PC-3 (cell line): ENCODE data around the gene MUCL1. TPM values are rescaled to one million over a fixed set of nuclear protein-coding genes. Genes with fewer than 3 reads are reported as not detected.
"Not testable (repeated sequence)": the region's sequence is repeated elsewhere in the genome, so short reads cannot be mapped to it uniquely, and the experiment has no call there.

Source experiments
- ATAC-seq: fragments of 200-7000 bp; cut with Tn5 transposase; 2 replicates; pipeline ENCODE4 v1.9.1; 2020; ENCODE audit warnings: mild to moderate bottlenecking, moderate library complexity
- BruUV-seq: library from RNA; stranded (reverse); fragments of 400-500 nt; replicated peaks from 2 replicates; lab custom pipeline; 2021; lab: Mats Ljungman, UMichigan
- CTCF ChIA-PET: fragments of 300-600 bp; sonication (Branson Sonifier 250); formaldehyde crosslinking; loops from one replicate; lab custom pipeline; 2022; ENCODE audit warnings: antibody characterized with exemption; lab: Charles Lee
- POLR2A ChIA-PET: fragments of 300-600 bp; sonication (Branson Sonifier 250); formaldehyde crosslinking; loops from one replicate; lab custom pipeline; 2022; ENCODE audit warnings: antibody characterized with exemption; ENCODE audit not compliant: unreplicated experiment; lab: Charles Lee
- DNase-seq: peaks from one replicate; pipeline ENCODE4 v3.0.0-alpha.2; 2015
- H2AFZ ChIP-seq: fragments of 300-600 bp; sonication (generic); 2 replicates; pipeline ENCODE4 v1.6.0; 2016; ENCODE audit warnings: antibody characterized with exemption, low read length
- H3F3A ChIP-seq: fragments of 300-600 bp; sonication (generic); one replicate; pipeline ENCODE4 v1.6.0; 2017; ENCODE audit warnings: antibody characterized with exemption, low read length, control low read depth, mild to moderate bottlenecking; ENCODE audit not compliant: unreplicated experiment
- H3K27ac ChIP-seq: fragments of 300-600 bp; sonication (generic); 2 replicates; pipeline ENCODE4 v1.5.1; 2016; ENCODE audit warnings: mild to moderate bottlenecking, low read length
- H3K27me3 ChIP-seq: fragments of 300-600 bp; sonication (generic); 2 replicates; pipeline ENCODE4 v1.6.1; 2016; ENCODE audit warnings: low read length, mixed read lengths
- H3K36me3 ChIP-seq: fragments of 300-600 bp; sonication (generic); 2 replicates; pipeline ENCODE4 v1.6.1; 2016; ENCODE audit warnings: low read depth, mixed run types, low read length, mixed read lengths
- H3K4me1 ChIP-seq: fragments of 300-600 bp; sonication (generic); 2 replicates; pipeline ENCODE4 v1.5.1; 2016; ENCODE audit warnings: low read length; ENCODE audit not compliant: insufficient read depth
- H3K4me2 ChIP-seq: fragments of 300-600 bp; sonication (generic); 2 replicates; pipeline ENCODE4 v1.6.0; 2016; ENCODE audit warnings: low read length
- H3K4me3 ChIP-seq: fragments of 300-600 bp; sonication (generic); 2 replicates; pipeline ENCODE4 v1.5.1; 2016; ENCODE audit warnings: mild to moderate bottlenecking, low read length, mixed read lengths
- H3K79me2 ChIP-seq: fragments of 300-600 bp; sonication (generic); 2 replicates; pipeline ENCODE4 v1.6.1; 2017; ENCODE audit warnings: low read length, mixed read lengths
- H3K9ac ChIP-seq: fragments of 300-600 bp; sonication (generic); 2 replicates; pipeline ENCODE4 v1.6.0; 2016; ENCODE audit warnings: mild to moderate bottlenecking, low read length
- H3K9me2 ChIP-seq: fragments of 300-600 bp; sonication (generic); replicated peaks from 2 replicates; pipeline ENCODE4 v1.6.1; 2016; ENCODE audit warnings: mixed run types, low read length, mixed read lengths
- H3K9me3 ChIP-seq: fragments of 300-600 bp; sonication (generic); 2 replicates; pipeline ENCODE4 v1.6.1; 2016; ENCODE audit warnings: low read length, mixed read lengths
- H4K20me1 ChIP-seq: fragments of 300-600 bp; sonication (generic); 2 replicates; pipeline ENCODE4 v1.6.1; 2016; ENCODE audit warnings: low read length, mixed read lengths
- EZH2 ChIP-seq: fragments of 300-600 bp; sonication (generic); IDR thresholded peaks from one replicate; pipeline ENCODE4 v1.6.1; 2017; ENCODE audit warnings: antibody characterized with exemption, mild to moderate bottlenecking, low read length; ENCODE audit not compliant: unreplicated experiment
- EZH2phosphoT487 ChIP-seq: fragments of 300-600 bp; sonication (generic); IDR thresholded peaks from 2 replicates; pipeline ENCODE4 v1.6.1; 2018; ENCODE audit warnings: mild to moderate bottlenecking, antibody characterized with exemption, low read length, borderline replicate concordance
- intact Hi-C: fragments of 100-400 bp; cut with micrococcal nuclease; formaldehyde crosslinking; loops from 2 replicates; pipeline ENCODE4 v1.9.0; 2023
- total RNA-seq: library from RNA; depleted of rRNA; stranded (reverse); fragments of >200 nt; gene quantifications from 2 replicates; pipeline ENCODE4 v1.2.3, GENCODE V29; 2014
- TF ChIP-seq, protein P1 (sequence below): fragments of 300-600 bp; sonication (generic); conservative IDR thresholded peaks from 2 replicates; pipeline ENCODE4 v1.5.1; 2017; ENCODE audit warnings: antibody characterized with exemption, low read depth, mild to moderate bottlenecking, low read length

The MUCL1 gene
- total RNA-seq, 1 experiment from 2014 or later: not detected

DNA sequence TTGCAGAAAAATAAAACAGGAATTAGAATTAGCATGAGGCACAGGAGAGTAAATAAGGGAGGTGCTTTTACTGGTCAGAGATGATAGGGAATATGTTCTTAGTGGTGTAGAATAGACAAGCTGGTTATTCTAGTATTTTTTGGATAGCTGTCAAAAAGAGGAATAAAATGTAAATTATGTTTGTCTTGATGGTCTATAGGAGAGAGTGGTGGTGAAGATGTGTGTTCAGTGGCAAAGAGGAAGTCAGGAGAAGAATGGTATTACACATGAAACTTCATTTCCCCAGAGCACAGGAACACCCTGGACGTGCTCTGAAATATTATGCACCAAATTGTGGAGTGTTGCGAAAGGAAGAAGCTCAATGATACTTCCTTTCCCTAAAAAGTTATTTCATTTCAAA lies 27.8 kb downstream of the MUCL1 start:
- no peaks in the 10 kb centered on the region for H3K36me3 ChIP-seq
- TF ChIP-seq EZH2phosphoT487 (no peak), EZH2 (no peak)
- TF ChIP-seq, protein P1, sequence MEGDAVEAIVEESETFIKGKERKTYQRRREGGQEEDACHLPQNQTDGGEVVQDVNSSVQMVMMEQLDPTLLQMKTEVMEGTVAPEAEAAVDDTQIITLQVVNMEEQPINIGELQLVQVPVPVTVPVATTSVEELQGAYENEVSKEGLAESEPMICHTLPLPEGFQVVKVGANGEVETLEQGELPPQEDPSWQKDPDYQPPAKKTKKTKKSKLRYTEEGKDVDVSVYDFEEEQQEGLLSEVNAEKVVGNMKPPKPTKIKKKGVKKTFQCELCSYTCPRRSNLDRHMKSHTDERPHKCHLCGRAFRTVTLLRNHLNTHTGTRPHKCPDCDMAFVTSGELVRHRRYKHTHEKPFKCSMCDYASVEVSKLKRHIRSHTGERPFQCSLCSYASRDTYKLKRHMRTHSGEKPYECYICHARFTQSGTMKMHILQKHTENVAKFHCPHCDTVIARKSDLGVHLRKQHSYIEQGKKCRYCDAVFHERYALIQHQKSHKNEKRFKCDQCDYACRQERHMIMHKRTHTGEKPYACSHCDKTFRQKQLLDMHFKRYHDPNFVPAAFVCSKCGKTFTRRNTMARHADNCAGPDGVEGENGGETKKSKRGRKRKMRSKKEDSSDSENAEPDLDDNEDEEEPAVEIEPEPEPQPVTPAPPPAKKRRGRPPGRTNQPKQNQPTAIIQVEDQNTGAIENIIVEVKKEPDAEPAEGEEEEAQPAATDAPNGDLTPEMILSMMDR: no peak
- no peaks in the 10 kb centered on the region for H4K20me1 ChIP-seq
- no peaks in the 10 kb centered on the region for H3K27me3 ChIP-seq
- intact Hi-C loops: no loop called here
- DNase-seq: peak; percentile 71
- no peaks in the 10 kb centered on the region for H3K79me2 ChIP-seq
- ATAC-seq: peak; percentile 58
- CTCF ChIA-PET: interaction anchor here (0.6 kb wide), 1 partner anchor 878 kb away, joined by 3 read pairs; no protein-coding TSS in a partner anchor
- H3K9me2 ChIP-seq: no peaks in the 10 kb centered on the region
- H3K4me1 ChIP-seq: peaks cover 25% of the 10 kb centered on the region
- peaks cover 4% of the 10 kb centered on the region; the same call in 1 of the 2 replicates for H3K9me3 ChIP-seq
- no peaks in the 10 kb centered on the region for H3F3A ChIP-seq
- POLR2A ChIA-PET: no interaction called here
- H3K9ac ChIP-seq: no peak overlapping the region
- no peak overlapping the region for H3K27ac ChIP-seq
- H2AFZ ChIP-seq: no peak overlapping the region
- no TSS peak for BruUV-seq
- H3K4me2 ChIP-seq: no peak overlapping the region
- no peak overlapping the region for H3K4me3 ChIP-seq

DNA sequence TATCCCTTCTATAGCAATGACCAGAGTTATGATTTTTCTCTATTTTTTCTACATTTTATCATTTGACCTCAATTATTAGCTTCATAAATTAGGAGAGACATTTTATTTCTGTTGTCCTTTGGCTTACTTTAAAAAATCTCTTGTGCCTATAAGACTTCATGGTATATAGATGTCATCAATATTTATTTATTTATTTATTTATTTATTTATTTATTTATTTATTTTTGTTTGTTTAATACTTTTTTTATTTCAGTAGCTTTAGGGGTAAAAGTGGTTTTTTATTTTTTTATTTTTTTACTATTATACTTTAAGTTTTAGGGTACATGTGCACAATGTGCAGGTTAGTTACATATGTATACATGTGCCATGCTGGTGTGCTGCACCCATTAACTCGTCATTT lies 28.3 kb downstream of the MUCL1 start:
- H3K4me3 ChIP-seq, H3K79me2 ChIP-seq, DNase-seq, BruUV-seq, H4K20me1 ChIP-seq, H3K27ac ChIP-seq, H2AFZ ChIP-seq, intact Hi-C loops, H3K27me3 ChIP-seq, H3K9me3 ChIP-seq, ATAC-seq, H3K36me3 ChIP-seq, POLR2A ChIA-PET, H3K4me2 ChIP-seq, H3K9me2 ChIP-seq, H3K9ac ChIP-seq, CTCF ChIA-PET, H3F3A ChIP-seq: not testable (repeated sequence)
- peaks cover 25% of the 10 kb centered on the region for H3K4me1 ChIP-seq

DNA sequence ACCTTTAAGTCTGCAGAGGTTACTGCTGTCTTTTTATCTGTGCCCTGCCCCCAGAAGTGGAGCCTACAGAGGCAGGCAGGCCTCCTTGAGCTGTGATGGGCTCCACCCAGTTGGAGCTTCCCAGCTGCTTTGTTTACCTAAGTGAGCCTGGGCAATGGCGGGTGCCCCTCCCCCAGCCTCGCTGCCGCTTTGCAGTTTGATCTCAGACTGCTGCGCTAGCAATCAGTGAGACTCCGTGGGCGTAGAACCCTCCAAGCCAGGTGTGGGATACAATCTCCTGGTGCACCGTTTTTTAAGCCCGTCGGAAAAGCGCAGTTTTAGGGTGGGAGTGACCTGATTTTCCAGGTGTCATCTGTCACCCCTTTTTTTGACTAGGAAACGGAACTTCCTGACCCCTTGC lies 34.1 kb downstream of the MUCL1 start:
- ATAC-seq, H2AFZ ChIP-seq, BruUV-seq, H3K27me3 ChIP-seq, H3K27ac ChIP-seq, intact Hi-C loops, CTCF ChIA-PET, POLR2A ChIA-PET, H3K36me3 ChIP-seq, DNase-seq, H3K9me3 ChIP-seq, H3K4me2 ChIP-seq, H3K79me2 ChIP-seq, H3K9ac ChIP-seq, H3K4me3 ChIP-seq, H4K20me1 ChIP-seq, H3K9me2 ChIP-seq: not testable (repeated sequence)
- peaks cover 21% of the 10 kb centered on the region for H3K4me1 ChIP-seq
- H3F3A ChIP-seq: peaks cover 10% of the 10 kb centered on the region

DNA sequence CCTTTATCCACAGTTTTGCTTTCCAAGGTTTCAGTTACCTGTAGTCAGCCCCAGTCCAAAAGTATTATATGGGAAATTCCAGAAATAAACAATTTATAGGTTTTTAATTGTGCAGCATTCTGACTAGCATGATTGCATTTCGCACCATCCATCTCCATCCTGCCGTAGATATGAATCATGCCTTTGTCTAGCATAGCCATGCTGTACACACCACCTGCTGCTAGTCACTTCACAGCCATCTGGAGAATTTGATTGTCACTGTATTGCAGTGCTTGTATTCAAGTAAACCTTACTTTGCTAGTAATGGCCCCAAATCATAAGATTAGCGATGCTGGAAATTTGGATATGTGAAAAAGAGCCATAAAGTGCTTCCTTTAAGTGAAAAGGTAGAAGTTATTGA lies 36.0 kb downstream of the MUCL1 start:
- TF ChIP-seq, protein P1: no peak
- TF ChIP-seq EZH2: no peak
- no peak for TF ChIP-seq EZH2phosphoT487
- no peak for ATAC-seq
- ChIA-PET CTCF (no interaction called here), POLR2A (no interaction called here)
- no peaks in the 10 kb centered on the region for H3K9me2 ChIP-seq
- no peaks in the 10 kb centered on the region for H3K9me3 ChIP-seq
- H3K4me3 ChIP-seq: no peak overlapping the region
- H3K27me3 ChIP-seq: no peaks in the 10 kb centered on the region
- H3K4me2 ChIP-seq: no peak overlapping the region
- no peaks in the 10 kb centered on the region for H3K36me3 ChIP-seq
- BruUV-seq: no TSS peak
- no peaks in the 10 kb centered on the region for H4K20me1 ChIP-seq
- peak; percentile 18 for DNase-seq
- H2AFZ ChIP-seq: no peak overlapping the region
- no peak overlapping the region for H3K27ac ChIP-seq
- no peak overlapping the region for H3K9ac ChIP-seq
- no peaks in the 10 kb centered on the region for H3K79me2 ChIP-seq
- H3F3A ChIP-seq: peaks cover 10% of the 10 kb centered on the region
- intact Hi-C loops: no loop called here
- H3K4me1 ChIP-seq: peaks cover 21% of the 10 kb centered on the region
